ENCODE results near the gene IGSF11. TPM values are rescaled to one million over a fixed set of nuclear protein-coding genes. Genes with fewer than 3 reads are reported as not detected.

Gene IGSF11
- total and polyA plus RNA-seq, 4 donors = 0.02 to 0.17 TPM; not detected in 2

DNA sequence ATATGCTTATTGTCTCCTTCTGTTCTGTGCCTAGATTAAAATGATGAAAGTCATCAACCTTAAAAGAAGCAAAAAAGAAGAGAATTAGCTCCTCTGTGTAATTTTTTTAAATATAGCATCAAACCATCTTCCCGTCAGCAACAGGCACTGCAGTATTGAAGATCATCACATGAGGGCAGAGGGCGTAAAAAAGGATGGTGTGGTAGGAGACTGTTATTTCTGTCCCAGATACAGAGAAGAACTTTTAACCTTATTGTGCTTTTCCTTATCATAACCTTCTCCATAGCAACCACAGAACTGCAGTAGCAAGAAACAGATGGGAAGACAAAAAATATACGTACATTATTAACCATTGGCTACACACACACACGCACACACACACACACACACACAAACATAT is 88.8 kb downstream of the IGSF11 start (continued):
- TF ChIP-seq HNF4A (conservative IDR thresholded peaks at IDR 0.05) = no peak
- no peak for TF ChIP-seq JUND (IDR thresholded peaks at IDR 0.05)
- TF ChIP-seq RXRA (IDR thresholded peaks at IDR 0.05) = no peak

DNA sequence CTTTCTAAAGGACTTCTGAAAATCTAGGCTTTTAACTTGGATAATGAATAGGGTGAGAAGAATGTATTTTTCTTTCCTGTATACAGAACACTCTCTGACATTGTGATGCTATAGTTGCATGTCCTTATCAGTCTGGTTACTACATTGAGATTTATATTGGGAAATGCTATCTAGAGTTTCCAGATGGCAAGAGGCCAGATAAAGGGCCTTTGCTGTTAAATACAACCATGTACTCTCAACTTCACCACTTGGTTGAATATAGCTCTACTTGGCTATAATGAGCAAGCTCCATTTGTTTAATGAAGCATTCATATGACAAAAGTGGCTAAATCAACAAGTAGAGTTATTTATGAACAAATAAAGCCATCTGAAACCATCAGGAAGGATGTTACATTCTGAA is 91.0 kb downstream of the IGSF11 start:
- Histone ChIP-seq H3K36me3 (ENCODE audit: control insufficient read depth in 4 of 4, insufficient read depth in 3 of 4, low read depth in 1 of 4, low read length in 3 of 4) (no peaks in the 10 kb centered on the region), H3K4me3 (ENCODE audit: low read depth in 1 of 3, low read length in 3 of 3) (no peak overlapping the region), H3K4me1 (ENCODE audit: control insufficient read depth in 4 of 4, insufficient read depth in 4 of 4, low read length in 3 of 4) (no peaks in the 10 kb centered on the region), H3K27me3 (ENCODE audit: control insufficient read depth in 4 of 4, insufficient read depth in 4 of 4, low read length in 3 of 4) (peaks cover 0 to 4% (median 0%) of the 10 kb centered on the region in 4 donors), H3K27ac (ENCODE audit: low read depth in 1 of 2, low read length in 2 of 2) (no peak overlapping the region), H3K9me3 (ENCODE audit: control insufficient read depth in 4 of 4, low read length in 3 of 4) (no peaks in the 10 kb centered on the region), H3K9ac (ENCODE audit: low read depth in 1 of 2, low read length in 2 of 2) (no peak overlapping the region)
- TF ChIP-seq HNF4G (IDR thresholded peaks at IDR 0.05) (no peak), RXRA (IDR thresholded peaks at IDR 0.05) (no peak), GABPA (IDR thresholded peaks at IDR 0.05 in 1 of 2, conservative IDR thresholded peaks at IDR 0.05 in 1 of 2) (no peak), HNF4A (conservative IDR thresholded peaks at IDR 0.05) (no peak), YY1 (IDR thresholded peaks at IDR 0.05) (no peak), TAF1 (conservative IDR thresholded peaks at IDR 0.05) (no peak), SP1 (IDR thresholded peaks at IDR 0.05) (no peak), EGR1 (IDR thresholded peaks at IDR 0.05; ENCODE audit: low read depth in 2 of 2) (no peak), RAD21 (IDR thresholded peaks at IDR 0.05) (no peak), JUND (IDR thresholded peaks at IDR 0.05) (no peak), FOXA2 (IDR thresholded peaks at IDR 0.05) (no peak), FOXA1 (IDR thresholded peaks at IDR 0.05) (no peak), NR2F2 (IDR thresholded peaks at IDR 0.05) (no peak)
- TF ChIP-seq, protein P1, sequence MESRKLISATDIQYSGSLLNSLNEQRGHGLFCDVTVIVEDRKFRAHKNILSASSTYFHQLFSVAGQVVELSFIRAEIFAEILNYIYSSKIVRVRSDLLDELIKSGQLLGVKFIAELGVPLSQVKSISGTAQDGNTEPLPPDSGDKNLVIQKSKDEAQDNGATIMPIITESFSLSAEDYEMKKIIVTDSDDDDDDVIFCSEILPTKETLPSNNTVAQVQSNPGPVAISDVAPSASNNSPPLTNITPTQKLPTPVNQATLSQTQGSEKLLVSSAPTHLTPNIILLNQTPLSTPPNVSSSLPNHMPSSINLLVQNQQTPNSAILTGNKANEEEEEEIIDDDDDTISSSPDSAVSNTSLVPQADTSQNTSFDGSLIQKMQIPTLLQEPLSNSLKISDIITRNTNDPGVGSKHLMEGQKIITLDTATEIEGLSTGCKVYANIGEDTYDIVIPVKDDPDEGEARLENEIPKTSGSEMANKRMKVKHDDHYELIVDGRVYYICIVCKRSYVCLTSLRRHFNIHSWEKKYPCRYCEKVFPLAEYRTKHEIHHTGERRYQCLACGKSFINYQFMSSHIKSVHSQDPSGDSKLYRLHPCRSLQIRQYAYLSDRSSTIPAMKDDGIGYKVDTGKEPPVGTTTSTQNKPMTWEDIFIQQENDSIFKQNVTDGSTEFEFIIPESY (IDR thresholded peaks at IDR 0.05) = no peak
- TF ChIP-seq, protein P2, sequence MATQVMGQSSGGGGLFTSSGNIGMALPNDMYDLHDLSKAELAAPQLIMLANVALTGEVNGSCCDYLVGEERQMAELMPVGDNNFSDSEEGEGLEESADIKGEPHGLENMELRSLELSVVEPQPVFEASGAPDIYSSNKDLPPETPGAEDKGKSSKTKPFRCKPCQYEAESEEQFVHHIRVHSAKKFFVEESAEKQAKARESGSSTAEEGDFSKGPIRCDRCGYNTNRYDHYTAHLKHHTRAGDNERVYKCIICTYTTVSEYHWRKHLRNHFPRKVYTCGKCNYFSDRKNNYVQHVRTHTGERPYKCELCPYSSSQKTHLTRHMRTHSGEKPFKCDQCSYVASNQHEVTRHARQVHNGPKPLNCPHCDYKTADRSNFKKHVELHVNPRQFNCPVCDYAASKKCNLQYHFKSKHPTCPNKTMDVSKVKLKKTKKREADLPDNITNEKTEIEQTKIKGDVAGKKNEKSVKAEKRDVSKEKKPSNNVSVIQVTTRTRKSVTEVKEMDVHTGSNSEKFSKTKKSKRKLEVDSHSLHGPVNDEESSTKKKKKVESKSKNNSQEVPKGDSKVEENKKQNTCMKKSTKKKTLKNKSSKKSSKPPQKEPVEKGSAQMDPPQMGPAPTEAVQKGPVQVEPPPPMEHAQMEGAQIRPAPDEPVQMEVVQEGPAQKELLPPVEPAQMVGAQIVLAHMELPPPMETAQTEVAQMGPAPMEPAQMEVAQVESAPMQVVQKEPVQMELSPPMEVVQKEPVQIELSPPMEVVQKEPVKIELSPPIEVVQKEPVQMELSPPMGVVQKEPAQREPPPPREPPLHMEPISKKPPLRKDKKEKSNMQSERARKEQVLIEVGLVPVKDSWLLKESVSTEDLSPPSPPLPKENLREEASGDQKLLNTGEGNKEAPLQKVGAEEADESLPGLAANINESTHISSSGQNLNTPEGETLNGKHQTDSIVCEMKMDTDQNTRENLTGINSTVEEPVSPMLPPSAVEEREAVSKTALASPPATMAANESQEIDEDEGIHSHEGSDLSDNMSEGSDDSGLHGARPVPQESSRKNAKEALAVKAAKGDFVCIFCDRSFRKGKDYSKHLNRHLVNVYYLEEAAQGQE (IDR thresholded peaks at IDR 0.05) = no peak
- TF ChIP-seq, protein P3, sequence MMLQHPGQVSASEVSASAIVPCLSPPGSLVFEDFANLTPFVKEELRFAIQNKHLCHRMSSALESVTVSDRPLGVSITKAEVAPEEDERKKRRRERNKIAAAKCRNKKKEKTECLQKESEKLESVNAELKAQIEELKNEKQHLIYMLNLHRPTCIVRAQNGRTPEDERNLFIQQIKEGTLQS (IDR thresholded peaks at IDR 0.05) = no peak
- TF ChIP-seq, protein P4, sequence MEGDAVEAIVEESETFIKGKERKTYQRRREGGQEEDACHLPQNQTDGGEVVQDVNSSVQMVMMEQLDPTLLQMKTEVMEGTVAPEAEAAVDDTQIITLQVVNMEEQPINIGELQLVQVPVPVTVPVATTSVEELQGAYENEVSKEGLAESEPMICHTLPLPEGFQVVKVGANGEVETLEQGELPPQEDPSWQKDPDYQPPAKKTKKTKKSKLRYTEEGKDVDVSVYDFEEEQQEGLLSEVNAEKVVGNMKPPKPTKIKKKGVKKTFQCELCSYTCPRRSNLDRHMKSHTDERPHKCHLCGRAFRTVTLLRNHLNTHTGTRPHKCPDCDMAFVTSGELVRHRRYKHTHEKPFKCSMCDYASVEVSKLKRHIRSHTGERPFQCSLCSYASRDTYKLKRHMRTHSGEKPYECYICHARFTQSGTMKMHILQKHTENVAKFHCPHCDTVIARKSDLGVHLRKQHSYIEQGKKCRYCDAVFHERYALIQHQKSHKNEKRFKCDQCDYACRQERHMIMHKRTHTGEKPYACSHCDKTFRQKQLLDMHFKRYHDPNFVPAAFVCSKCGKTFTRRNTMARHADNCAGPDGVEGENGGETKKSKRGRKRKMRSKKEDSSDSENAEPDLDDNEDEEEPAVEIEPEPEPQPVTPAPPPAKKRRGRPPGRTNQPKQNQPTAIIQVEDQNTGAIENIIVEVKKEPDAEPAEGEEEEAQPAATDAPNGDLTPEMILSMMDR (IDR thresholded peaks at IDR 0.05; ENCODE audit: low read depth, low read length, missing input control) = no peak
- TF ChIP-seq, protein P5, sequence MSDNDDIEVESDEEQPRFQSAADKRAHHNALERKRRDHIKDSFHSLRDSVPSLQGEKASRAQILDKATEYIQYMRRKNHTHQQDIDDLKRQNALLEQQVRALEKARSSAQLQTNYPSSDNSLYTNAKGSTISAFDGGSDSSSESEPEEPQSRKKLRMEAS (IDR thresholded peaks at IDR 0.05) = no peak
- no peak for DNase-seq (ENCODE audit: low spot score)
